ENCODE measurements around the gene ZSWIM1.
"Not testable (repeated sequence)": the region's sequence is repeated elsewhere in the genome, so short reads cannot be mapped to it uniquely, and the experiment has no call there.

The ZSWIM1 gene

DNA sequence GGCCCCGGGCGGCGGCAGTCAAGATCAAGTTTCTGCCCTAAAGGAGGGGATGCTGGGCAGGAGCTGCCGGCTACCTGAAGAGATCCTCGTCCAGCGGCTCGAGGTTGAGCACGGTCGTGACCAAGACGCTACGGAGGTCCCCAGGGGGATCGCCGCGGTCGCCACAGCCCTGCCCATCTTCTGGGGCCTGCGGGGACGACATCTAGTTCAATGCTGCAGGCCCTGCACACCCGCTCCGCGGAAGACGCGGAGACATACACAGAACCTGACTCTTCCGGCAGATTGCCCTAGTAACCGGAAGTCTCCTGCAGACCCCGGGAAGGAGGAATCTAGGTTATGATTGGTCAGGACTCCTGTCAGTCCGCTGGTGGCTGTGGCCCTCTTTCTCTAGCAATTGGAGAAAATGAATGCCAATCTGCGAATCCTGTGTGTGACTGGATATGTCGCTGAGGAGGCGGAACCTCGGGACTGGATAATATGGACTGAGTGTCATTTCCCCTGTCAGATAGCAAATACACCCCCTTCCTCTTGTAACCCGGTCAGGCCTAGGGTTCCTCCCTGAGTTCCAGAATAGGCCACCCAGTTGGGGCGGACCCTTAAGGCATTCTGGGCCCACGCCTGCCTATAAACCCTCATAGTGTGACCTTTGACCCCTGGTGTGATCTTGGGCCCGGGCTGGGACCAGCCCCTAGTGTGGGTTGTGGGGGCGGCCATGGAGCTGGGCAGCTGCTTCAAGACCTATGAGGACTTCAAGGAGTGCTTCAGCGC is 23.7 kb upstream of the ZSWIM1 start, which contains the start of the genes ACOT8 and ZSWIM3:
TSS of gene ACOT8 (minus strand) at position 279 of the 768 bp plus-strand sequence. CDS start at position 202, 77 bp downstream.
TSS of gene ZSWIM3 (plus strand) at position 501 of the 768 bp plus-strand sequence. CDS start at position 713, 212 bp downstream.
- peak; percentile 81 to 87 for DNase-seq (ENCODE audit: low read depth in 2 of 2)

DNA sequence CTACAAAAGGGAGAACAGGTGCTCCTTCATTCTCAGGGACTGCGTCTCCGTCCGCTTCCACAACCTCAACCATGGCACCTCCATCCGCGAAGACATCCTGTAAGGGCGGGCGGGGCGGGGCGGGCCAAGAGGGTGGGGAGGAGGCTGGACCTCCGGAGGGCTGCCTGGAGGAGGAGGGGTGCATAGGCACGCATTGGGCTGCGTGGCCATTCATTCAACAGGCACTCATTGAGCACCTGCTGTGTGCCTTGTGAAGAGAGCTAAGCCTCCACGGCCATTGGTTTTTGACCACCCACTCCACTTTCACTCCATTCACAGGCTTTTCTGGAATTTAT is 23.2 kb upstream of the ZSWIM1 start:
- DNase-seq (ENCODE audit: low read depth in 2 of 2), result peak in 1 of 2 experiments; percentile 41

DNA sequence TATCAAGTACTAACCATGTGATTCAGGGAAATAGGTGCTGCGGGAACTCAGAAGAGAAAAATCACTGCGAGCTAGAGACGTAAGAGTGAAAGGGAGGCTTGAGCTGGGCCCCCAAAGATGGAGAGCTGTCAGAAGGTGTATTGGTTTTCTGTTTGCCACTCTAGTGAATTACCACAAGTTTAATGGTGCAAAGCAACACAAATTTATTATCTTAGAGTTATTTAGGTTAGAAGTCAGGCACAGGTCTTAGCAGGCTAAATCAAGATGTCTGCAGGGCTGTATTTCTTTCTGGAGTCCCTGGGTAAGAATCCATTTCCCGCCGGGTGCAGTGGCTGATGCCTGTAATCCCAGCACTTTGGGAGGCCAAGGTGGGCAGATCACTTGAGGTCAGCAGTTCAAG is 21.1 kb upstream of the ZSWIM1 start:
- DNase-seq (ENCODE audit: low read depth in 2 of 2), result no peak

DNA sequence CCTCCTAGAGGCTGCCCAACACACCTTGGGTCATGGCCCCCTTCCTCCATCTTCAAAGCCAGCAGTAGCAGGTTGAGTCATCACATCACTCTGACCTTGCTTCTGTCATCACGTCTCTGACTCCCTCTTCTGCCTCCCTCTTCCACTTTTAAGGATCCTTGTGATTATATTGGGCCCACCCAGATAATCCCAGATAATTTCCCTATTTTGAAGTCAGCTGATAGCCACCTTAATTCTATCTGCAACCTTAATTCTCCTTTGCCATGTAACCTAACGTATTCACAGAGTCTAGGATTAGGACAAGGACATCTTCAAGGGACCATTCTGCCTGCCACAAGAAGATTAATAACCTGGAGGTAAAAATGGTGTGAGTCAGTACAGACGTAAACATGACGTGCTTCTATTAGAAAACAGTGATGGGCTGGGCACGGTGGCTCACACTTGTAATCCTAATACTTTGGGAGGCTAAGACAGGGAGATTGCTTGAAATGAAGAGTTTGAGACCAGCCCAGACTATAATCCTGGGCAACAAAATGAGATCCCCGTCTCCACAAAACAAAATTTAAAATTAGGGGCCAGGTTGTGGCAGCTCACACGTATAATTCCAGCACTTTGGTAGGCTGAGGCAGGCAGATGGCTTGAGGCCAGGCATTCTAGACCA is 20.3 kb upstream of the ZSWIM1 start:
- no peak for DNase-seq (ENCODE audit: low read depth in 2 of 2)

DNA sequence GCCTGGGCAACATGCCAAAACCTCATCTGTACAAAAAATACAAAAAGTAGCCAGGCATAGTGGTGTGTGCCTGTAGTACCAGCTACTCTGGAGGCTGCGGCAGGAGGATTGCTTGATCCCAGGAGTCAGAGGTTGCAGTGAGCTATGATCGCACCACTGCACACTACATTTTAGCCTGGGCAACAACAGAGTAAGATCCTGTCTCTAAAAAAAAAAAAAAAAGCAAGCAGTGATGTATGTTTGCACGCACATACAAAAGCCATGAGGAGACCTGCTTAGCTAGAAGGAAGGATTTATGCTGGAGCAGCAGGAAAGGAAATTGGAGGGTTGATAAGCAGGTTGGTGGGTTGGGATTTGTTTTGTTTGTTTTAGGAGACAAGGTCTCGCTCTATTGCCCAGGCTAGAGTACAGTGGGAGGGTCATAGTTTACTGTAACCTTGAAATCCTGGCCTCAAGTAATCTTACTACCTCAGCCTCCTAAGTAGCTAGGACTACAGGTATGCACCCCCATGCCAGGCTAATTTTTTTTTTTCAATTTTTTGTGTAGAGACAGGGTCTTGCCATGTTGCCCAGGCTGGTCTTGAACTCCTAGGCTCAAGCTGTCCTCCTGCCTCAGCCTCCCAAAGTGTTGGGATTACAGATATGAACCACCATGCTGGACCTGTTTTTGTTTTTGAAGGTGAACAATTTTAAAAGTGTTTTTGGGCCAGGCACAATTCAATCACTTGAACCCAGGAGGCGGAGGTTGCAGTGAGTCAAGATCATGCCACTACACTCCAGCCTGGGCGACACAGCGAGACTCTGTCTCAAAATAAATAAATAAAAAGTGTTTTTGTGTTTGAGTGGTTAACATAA is 19.6 kb upstream of the ZSWIM1 start:
- DNase-seq (ENCODE audit: low read depth in 2 of 2), result no peak

DNA sequence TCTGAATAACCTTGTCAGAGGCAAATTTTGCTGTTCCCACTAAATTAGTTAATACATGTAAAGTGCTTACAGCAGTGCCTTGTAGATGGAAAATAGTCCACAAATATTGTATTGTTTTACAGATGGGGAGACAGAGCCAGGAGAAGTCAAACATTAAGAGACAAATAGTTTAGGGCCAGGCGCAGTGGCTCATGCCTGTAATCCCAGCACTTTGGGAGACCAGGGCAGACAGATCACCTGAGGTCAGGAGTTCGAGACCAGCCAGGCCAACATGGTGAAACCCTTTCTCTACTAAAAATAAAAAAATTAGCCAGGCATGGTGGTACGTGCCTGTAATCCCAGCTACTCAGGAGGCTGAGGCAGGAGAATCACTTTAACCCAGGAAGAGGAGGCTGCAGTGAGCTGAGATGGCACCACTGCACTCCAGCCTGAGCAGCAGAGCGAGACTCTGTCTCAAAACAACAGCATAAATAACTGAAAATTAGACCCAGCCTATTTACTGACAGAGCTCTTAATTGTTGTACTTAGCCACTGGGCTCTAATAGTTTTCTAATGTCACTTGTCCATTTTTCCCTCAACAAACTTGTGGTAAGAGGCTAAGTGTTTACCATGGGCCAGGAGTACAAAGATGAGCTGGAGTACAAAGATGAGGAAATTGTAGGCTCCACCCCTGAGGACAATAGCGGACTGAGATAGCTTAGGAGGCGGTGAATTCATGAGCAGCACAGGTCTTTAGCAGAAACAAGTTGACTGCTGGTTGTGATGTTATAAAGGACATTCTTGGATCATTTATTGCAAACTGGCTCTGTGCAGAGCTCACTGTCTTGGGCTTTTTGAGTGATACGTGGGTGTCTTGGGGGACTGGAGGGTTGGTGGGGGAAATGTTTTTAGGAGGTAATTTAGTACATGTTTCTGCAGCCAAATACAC is 17.2 kb upstream of the ZSWIM1 start:
- no peak for DNase-seq (ENCODE audit: low read depth in 2 of 2)

DNA sequence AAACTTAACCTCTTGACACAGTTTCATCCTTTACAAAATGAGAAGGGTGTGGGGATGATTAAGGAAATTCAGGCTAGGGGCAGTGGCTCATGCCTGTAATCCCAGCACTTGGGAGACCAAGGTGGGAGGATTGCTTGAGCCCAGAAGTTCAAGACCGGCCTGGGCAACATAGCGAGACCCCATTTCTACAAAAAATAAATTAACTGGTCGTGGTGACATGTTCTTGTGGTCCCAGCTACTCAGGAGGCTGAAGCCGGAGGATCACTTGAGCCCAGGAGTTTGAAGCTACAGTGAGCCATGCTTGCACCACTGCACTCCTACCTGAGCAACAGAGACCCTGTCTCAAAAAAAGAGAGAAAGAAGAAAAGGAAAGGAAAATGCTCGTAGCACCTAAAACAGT is 14.6 kb upstream of the ZSWIM1 start:
- DNase-seq (ENCODE audit: low read depth in 2 of 2), result no peak

DNA sequence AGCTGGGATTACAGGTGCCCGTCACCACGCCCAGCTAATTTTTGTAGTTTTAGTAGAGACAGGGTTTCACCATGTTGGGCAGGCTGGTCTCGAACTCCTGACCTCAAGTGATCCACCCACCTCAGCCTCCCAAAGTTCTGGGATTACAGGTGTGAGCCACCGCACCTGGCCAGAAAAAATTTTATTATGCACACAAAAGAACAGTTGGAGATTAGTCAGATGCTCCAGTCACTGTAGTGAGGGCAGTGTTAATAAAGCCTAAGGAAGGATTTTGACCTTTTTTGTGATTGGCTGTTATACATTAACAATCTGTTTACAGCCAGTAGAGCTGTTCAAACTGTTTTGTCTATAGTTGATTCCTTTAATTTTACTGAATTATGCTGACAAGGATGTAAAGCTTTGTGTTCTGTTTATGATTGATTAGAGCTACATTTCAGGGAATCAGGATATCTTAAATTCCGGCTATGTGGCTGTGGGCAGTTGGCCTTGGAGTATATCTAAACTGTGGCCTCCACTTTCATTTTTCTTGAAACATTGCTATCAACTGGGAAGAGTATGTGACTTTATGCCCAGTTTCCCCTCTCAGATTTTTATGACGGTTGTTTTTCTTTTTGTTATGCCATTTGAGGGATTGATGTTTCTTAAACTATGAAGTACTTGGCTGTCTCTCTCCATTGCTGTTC is 13.8 kb upstream of the ZSWIM1 start:
- DNase-seq (ENCODE audit: low read depth in 2 of 2), result no peak

DNA sequence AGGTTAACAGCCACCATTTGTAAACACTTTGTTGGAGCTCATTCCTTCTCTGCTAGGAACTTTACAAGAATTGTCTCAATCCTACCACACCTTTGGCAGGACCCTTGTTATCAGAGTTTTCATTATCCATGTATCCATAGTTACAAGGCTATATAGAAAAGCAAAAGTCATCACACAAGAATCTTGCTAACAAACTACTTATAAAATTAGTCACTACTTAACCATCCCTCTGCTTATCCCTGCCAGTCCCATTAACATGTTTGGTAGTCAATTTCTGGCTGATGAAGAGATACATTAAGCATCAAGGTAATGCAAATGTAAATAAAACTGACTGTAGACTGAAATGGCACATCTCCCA is 13.2 kb upstream of the ZSWIM1 start:
- DNase-seq (ENCODE audit: low read depth in 2 of 2), result no peak

DNA sequence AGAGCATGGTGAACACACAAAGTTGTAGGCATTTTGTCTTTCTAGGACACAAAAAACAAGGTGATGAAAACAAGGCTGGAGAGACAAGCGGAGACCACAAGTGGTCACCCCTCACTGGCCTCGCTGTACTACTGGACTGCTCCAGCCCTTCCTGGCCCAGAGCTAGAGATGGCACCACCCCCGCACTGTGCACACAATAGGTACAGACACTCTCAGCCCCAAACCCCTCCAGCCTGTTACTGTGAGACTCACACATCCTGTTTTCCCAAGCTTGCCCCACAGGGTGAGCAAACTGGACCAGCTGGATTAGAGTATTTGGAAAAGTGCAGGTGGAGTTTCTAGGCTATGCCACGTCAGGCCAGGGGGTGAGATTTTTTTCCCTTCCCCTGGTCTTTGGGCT is 8.4 kb upstream of the ZSWIM1 start:
- DNase-seq (ENCODE audit: low read depth in 2 of 2), result no peak

DNA sequence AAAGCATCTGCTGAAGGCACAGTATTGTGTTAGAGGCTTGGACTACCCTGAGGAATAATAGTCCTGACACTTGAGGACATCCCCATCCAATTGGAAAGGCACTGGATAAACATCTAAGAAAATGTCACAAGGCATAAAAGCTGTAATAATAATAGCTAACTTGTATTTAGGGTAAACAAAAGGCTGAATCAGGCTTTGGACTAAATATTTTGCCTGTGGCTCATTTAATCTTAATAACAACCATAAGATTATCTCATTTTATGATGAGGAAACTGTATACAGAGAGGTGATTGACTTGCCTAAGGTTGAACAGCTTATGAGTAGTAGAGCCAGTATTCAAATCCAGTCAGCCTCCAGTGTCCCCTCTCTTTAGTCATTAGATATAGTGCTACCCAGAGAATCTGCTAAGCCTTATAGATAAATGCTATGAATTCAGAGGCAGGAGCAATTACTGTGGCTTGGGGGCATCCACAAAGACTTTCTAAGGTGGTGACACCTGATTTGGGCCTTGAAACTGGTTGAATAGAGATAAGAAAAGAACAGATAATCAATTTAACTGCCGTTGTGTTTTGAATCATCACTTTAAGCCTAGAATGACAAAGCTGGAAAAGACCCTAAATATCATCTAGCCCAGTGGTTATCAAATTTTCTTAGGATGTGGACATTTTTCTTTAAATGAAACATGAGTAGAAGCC is 7.5 kb upstream of the ZSWIM1 start:
- no peak for DNase-seq (ENCODE audit: low read depth in 2 of 2)

DNA sequence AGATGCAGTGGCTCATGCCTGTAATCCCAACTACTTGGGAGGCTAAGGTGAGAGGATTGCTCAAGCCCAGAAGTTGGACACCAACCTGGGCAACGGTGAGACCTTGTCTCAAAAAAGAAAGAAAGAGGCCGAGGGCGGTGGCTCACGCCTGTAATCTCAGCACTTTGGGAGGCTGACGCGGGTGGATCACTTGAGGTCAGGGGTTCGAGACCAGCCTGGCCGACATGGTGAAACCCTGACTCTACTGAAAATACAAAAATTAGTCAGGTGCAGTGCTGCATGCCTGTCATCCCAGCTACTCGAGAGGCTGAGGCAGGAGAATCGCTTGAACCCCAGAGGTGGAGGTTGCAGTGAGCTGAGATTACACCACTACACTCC is 6.9 kb upstream of the ZSWIM1 start:
- DNase-seq (ENCODE audit: low read depth in 2 of 2), result not testable (repeated sequence)

DNA sequence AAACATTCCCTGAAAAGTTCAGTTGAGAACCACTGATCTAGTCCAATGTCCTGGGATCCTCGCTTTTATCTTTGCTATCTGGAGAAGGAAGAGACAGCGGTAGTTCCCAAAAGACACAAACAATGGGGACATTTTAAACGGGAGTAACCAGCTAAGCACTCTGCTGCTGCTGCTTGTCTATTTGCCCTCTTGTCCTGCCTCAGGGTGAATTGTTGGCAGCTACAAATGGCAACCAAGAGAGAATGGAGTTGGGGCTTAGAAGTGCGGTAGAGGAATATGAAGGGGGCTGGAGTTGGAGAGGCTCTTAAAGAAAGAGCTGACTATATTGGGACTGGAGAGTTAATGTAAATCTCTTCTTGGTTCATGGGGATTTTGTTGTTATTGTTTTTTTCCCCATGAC is 6.5 kb upstream of the ZSWIM1 start:
- DNase-seq (ENCODE audit: low read depth in 2 of 2), result no peak

DNA sequence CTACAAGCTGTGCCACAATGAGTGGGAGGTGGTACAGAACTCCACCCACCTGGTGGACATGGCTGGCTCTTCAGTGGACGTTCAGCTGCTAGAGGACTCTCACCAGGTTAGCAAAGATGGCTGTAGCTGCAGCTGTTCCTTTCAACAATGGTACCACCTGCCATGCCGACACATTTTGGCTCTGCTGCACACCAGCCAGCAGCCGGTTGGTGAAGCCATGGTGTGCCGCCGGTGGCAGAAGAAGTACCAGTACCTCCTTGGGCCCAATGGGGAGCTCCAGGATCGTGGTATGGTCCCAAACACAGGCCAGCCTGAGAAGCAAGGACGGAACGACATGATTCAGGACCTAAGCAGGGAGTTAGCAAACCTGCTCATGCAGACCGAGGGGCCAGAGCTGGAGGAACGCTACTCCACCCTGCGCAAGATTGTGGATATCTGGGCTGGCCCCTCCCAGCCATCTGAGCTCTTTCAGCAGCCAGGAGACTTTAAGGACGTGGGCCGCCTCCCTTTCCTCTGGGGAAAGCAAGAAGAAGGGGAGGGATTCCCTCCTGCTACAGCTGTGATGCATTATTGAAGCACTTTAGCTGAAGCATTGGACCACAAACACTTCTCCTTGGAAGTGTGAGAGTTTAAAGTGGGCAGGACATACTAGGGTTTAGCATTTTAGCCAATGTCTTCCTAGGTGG is 2.8 kb upstream of the ZSWIM1 start:
- DNase-seq (ENCODE audit: low read depth in 2 of 2), result no peak

DNA sequence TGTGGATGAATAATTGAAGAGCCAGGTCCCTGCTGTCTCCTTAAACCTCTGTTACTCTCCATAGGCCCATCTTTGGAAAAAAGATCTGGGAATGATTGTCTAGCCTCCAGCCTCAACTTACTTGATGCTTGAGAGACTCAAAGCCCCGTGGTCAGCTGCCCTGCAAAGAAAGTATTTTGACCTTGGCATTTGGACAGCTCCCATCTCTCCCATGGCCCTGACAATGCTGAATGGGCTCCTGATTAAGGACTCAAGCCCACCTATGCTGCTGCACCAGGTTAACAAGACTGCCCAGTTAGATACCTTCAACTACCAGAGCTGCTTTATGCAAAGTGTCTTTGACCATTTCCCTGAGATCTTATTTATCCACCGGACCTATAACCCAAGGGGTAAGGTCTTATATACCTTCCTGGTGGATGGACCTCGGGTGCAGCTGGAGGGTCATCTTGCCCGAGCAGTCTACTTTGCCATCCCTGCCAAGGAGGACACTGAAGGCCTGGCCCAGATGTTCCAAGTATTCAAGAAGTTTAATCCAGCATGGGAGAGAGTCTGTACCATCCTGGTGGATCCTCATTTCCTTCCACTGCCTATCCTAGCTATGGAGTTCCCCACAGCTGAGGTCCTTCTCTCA is 1.6 kb downstream of the ZSWIM1 start:
- DNase-seq (ENCODE audit: low read depth in 2 of 2), result no peak

DNA sequence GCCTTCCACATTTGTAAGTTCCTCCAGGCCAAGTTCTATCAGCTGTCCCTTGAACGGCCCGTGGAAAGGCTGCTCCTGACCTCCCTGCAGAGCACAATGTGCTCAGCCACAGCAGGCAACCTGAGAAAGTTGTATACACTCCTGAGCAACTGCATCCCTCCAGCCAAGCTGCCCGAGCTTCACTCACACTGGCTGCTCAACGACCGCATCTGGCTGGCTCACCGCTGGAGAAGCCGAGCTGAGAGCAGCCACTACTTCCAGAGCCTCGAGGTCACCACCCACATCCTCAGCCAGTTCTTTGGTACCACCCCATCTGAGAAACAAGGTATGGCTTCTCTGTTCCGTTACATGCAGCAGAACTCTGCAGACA is 2.1 kb downstream of the ZSWIM1 start:
- no peak for DNase-seq (ENCODE audit: low read depth in 2 of 2)

DNA sequence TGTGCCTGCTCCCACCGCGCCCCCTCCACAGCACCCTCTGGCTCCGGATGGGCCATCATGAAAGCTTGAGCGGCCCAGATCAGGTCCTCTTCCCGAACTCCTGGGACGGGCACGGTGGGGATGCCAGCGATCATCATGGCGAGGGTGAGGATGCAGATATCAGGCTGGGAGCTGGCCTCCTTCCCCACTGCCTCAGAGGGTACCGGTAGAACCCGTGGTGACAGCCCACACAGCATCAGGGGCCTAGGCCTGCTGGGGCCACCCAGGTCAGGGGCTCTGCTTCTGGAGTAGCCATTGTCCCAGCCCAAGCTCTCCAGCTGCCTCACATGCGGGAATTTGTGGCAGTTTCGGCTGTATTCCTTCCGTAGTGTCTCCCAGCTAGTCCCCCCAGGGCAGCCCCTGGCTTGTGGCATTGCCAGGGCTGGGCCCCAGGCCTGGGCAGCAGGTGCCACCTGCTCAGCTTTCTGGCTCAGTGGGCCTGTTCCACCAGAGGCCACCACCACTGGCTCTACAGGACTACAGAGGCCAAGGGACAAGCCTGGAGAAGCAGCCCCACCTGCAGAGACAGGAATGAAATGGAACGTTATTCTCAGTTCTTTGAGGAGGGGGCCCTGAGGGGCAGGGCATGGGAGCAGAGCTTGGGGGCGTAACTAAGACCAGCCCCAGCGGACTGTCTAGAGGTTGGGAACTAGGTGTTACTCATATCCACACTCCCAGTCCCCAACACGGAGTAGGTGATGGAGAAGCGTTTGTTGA is 5.7 kb downstream of the ZSWIM1 start:
- no peak for DNase-seq (ENCODE audit: low read depth in 2 of 2)

DNA sequence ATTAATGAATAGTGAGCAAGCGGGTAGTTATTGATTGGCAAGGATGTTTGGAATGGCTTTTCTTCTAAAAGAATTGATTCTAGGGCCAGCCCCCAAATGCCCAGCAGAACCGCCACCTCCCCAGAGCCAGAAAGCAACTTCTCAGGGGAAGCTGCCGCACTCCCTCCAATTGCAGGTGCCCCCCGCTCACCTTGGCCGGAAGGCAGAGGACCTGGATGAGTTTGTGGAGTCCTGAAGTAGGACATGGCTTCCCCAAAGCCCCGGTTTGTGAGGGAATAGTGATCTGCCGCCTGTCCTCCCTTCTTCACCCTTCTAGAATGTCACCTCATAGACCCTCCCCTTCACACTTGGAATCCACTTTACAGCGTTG is 6.3 kb downstream of the ZSWIM1 start, which contains the start of gene SPATA25:
TSS of gene SPATA25 (minus strand) at position 277 of the 370 bp plus-strand sequence. CDS start at position 245, 32 bp downstream.
- no peak for DNase-seq (ENCODE audit: low read depth in 2 of 2)
